ENCODE measurements around the gene RELN.
"Not testable (repeated sequence)": the region's sequence is repeated elsewhere in the genome, so short reads cannot be mapped to it uniquely, and the experiment has no call there.

The RELN gene

GRCh38 chr7:103940382-103941268 is 48.8 kb downstream of the RELN start:
- DNase-seq, result no peak

GRCh38 chr7:103937680-103938079 is 51.8 kb downstream of the RELN start:
- DNase-seq, result no peak

GRCh38 chr7:103936558-103936957 is 52.9 kb downstream of the RELN start:
- no peak for DNase-seq

GRCh38 chr7:103934508-103934907 is 55.0 kb downstream of the RELN start:
- no peak for DNase-seq

- DNase-seq, result no peak
Observed at GRCh38 chr7:103932389-103932788, 57.1 kb downstream of the RELN start.

- no peak for DNase-seq
Observed at GRCh38 chr7:103929901-103930311, 59.6 kb downstream of the RELN start.

GRCh38 chr7:103928581-103928980 is 60.9 kb downstream of the RELN start:
- DNase-seq, result no peak

GRCh38 chr7:103924184-103924583 is 65.3 kb downstream of the RELN start:
- DNase-seq, result no peak

GRCh38 chr7:103922407-103922806 is 67.1 kb downstream of the RELN start:
- no peak for DNase-seq

GRCh38 chr7:103921692-103922091 is 67.8 kb downstream of the RELN start:
- no peak for DNase-seq

GRCh38 chr7:103919272-103919868 is 70.1 kb downstream of the RELN start:
- no peak for DNase-seq

- DNase-seq, result no peak
Observed at GRCh38 chr7:103918631-103919271, 70.7 kb downstream of the RELN start.

GRCh38 chr7:103915680-103916357 is 73.6 kb downstream of the RELN start:
- DNase-seq, result no peak

GRCh38 chr7:103914147-103914899 is 75.1 kb downstream of the RELN start:
- no peak for DNase-seq

GRCh38 chr7:103912891-103913605 is 76.4 kb downstream of the RELN start:
- no peak for DNase-seq

- DNase-seq, result not testable (repeated sequence)
Observed at GRCh38 chr7:103911015-103911414, 78.4 kb downstream of the RELN start.

- no peak for DNase-seq
Observed at GRCh38 chr7:103905997-103906396, 83.5 kb downstream of the RELN start.

GRCh38 chr7:103902917-103903316 is 86.5 kb downstream of the RELN start:
- DNase-seq, result no peak

GRCh38 chr7:103896826-103897225 is 92.6 kb downstream of the RELN start:
- not testable (repeated sequence) for DNase-seq

GRCh38 chr7:103894656-103895596 is 94.5 kb downstream of the RELN start:
- no peak for DNase-seq

GRCh38 chr7:103893350-103893749 is 96.1 kb downstream of the RELN start:
- no peak for DNase-seq
